GM19438 (cell line): ENCODE measurements around the gene NPB.

Source experiments
- ATAC-seq: cut with Tn5 transposase; IDR thresholded peaks from one replicate; pipeline ENCODE4 v1.9.1; 2021; ENCODE audit warnings: low read depth; ENCODE audit not compliant: unreplicated experiment

The NPB gene

DNA sequence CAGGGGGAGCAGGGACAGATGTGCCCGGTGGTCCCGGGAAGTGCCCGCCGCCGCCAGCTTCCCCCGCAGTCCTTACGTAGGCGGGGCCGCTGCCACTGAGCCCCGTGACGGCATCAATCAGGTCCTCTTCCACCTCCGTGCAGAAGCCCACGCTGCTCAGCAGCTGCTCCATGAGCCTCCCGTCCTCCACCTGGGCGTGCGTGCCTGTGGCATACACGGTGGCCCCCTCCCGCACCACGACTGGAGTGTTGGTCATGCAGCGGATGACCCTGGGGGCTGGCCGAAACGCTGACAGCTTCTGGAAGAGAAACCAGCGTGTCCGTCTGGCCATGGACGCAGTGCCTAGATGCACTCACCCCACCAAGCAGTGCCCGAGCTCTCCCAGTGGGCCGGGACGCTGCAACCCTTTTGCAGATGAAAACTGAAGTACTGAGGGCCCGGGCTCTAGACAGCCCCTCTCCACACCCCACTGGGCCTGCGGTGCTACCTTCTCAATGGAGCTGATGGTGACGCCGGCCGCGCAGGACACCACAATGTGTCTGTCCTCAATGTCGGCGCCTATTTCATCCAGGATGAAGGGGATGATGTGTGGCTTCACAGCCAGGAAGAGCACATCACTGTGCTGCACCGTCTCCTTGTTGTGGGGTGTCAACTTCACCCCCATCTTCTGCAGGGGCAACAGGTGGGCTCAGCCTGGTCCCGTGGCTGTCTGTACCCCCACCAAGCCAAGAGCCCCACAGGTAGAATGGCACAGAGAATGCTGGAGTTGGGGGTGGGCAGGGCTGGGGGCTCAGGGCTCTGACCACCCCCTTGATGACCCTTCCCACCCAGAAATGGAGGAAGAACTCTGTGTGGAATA, 33.0 kb downstream of the NPB start:
- no peak for ATAC-seq

DNA sequence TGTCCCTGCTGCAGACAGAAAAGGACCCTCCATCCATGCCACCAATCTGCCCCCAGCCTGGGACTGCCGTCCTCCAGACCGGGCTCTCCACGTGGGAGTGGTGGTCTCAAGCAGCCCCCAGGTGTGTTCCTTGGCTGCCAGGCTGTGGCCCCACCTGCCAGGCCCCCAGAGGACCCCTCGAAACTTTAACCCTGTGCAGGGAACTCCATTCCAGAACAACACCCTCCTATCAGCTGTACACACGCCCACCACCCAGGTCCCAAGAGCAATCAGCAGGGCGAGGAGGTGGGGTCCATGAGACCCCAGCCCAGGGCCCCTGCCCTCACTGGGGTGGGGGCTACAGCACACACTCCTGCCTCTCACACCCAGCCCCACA, 33.7 kb downstream of the NPB start:
- no peak for ATAC-seq

DNA sequence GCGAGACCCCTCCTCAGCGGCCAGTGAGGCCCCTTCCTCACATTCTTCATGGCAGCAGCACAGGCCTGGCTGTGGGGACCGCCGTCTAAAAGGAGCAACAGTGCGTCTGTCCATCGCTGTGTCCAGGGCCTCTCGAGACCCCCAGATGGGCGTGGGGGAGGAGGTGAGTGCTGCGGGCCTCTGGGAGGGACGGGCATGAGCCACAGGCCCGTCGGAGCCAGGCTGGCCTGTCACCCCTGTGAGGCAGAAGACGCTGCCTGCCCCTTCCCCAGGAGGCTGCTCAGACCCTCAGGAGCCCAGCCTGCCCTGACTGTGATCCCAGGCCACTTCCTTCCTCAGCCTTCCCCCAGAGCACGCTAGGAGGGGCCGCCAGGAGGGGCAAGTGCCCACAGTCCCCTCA, 37.2 kb downstream of the NPB start:
- no peak for ATAC-seq

DNA sequence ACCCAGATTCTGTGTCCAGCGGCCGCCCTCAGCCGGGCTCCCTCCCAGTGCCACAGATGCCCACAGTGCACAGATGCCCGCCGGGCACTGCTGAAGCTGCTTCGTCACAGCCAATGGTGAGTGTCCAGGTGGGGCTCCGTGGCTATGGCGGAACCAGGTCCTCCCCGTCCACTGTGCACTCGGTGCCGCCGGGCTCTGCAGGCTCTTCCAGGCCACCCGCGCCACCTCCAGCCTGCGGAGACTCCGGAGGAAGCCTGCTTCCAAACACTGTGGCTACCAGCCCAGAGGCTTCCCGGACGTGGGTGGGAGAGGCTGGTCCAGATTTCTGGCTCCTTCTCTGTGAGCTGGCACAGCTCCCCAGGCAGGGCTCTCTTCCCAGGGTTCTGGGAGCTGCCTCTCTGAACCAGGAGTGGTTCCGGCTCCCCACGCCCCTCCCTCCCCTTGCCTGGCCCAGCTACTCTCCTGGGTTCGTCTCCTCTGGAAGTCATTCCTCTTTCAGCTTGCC, 37.9 kb downstream of the NPB start:
- no peak for ATAC-seq

DNA sequence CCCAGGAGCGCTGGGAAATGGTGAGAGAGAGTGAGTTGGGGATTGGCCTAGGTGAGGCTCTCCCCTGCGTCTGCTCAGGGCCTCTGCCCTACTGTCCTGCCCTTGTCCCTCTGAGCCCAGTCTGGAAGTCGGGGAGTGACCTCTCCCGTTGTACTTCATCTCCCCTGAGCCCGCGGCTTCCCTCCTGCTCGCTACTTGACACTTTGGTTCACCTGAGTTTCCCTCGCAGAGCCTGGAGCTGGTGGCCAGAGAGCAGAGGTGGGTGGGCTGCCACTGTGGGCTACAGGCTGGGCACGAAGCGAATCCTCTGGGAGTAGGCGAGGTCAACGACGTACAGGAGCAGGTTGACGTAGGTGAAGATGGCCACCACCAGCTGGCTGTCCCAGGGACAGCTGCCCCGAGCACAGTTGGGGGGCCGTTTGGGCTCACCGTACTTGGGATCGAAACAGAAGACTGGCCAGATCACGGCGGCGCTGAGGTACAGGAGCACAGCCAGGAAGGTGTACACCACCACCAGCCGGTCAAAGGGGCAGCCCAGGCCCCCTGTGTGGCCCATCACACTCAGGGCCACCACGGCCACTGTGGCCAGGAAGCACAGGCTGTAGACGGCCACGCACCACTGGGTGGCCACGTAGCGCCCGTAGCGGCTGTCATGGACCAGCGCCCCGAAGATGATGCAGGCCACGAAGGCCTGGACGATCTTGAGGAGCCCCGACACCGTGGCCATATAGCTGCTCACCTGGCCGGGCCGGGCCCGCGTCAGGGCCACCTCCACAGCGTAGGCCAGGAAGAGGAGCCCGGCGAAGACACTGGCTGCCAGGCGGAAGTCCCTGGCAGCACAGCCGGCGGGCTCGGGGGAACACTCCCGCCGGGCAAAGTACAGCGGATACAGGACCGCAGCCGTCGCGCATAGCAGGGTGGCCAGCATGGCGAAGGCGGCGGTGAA, 38.8 kb downstream of the NPB start:
- ATAC-seq: no peak

DNA sequence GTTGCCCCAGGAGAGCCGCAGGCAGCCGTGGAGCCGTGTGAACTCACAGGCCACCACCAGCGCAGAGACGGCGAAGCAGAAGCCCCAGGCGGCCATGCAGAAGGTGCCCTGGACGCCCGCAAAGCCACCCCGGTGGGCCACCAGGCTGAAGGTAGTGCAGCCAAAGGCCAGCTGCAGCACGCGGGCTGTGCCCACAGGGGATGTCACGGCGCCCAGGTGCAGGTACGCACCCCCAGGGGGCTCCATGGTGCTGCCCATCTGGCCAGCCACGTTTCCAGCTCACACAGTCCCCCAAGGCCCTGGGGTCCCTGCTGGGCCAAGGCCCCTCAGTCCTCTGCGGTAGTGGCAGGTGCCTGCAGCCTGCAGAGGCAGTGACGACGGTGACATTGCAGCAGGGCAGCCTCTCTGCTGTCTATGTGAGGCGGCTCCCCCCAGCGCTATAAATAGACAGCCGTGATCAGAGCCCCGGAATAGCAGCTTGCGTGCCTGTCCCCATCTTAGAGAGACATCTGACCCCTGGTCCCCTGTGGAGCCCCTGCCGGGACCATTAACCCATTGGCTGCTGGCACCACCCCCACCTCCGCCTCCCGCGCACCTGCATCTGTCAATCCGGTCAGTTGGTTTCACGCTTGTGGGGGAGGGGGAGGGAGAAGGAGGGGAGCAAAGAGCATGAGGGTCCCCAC, 39.6 kb downstream of the NPB start:
- ATAC-seq: no peak

DNA sequence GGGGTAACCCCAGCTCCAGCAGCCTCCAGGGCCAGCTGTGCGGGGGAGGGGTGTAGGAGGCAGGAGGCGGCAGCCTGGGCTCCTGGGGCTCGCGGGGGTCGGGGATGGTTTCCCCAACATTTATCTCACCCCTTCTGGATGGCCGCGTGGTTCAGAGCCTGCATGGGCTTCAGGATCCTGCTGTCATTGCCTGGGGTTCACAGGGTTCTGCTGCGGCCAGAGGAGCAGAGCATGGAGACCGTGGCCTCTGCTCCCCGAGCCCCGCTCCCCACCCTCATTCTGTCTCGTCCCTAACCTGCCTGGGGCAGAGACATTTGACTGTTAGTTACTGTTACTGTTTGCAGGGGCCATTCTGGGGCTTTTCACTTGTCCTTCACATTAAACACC, 40.1 kb downstream of the NPB start:
- ATAC-seq: no peak

DNA sequence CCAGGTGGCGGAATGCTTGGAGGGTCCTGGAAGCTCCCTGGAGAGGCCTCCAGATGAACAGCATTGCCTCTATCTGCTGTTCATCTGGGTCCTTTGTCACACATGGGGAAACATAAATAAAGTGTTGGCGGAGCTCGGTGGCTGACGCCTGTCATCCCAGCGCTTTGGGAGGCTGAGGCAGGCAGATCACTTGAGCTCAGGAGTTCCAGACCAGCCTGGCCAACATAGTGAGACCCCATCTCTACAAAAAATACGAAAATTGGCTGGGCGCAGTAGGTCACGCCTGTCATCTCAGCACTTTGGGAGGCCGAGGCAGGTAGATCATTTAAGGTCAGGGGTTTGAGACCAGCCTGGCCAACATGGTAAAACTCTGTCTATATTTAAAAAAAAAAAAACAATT, 42.8 kb downstream of the NPB start:
- no peak for ATAC-seq

DNA sequence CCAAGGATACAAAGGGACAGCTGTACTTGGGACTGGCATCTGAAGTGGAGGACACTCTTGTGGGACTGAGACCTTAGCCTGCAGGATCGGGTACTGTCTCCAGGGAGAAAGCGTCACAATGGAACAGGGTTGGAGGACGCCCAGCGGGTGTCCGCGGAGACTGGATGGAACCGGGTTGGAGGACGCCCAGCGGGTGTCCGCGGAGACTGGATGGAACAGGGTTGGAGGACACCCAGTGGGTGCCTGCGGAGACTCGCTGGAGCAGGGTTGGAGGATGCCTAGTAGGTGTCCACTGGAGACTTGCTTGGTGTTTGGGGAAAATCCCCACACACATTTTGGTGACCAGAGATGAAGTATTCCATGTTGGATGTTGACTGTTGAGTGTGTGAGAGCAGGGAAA, 45.2 kb downstream of the NPB start, which contains the start of gene MYADML2:
Gene MYADML2, minus strand, starts transcription at position 45 of the 400 bp plus-strand sequence. CDS start 5,492 bp downstream, outside the sequence.
- no peak for ATAC-seq

DNA sequence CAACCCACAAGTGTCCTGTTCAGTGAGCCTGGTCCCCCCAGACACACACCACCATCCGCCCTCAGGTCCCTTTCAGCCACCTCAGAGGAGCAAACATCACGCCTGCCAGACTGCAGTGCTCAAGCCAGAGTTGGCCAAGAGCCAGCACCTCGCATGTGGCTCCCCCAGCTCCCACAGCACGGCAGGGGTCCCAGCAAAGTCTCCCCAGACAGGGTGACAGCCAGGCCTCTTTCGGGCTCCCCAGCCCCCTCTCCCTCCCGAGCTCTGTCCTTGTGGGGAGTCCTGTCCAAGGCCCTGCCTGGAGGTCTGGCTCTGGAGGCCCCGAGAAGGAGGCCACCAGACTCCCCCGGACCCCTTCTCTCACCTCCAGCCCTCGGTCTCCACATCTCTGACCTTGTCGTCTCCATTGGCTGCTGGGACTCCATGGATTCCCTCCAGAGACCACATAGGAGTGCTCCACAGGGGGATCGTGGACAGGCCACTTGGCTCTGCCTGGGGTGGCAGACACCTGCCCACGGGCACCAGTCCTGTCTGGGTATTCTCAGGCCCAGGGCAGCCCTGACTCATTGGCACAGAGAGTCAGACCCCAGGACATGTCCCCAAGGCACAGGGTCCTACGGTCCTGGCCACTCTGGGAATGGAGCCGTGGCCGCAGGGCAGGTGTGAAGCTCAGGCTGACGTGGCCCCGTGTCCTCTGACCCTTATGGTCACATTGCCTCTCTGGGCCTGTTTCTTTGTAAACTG, 46.8 kb downstream of the NPB start:
- ATAC-seq: no peak

DNA sequence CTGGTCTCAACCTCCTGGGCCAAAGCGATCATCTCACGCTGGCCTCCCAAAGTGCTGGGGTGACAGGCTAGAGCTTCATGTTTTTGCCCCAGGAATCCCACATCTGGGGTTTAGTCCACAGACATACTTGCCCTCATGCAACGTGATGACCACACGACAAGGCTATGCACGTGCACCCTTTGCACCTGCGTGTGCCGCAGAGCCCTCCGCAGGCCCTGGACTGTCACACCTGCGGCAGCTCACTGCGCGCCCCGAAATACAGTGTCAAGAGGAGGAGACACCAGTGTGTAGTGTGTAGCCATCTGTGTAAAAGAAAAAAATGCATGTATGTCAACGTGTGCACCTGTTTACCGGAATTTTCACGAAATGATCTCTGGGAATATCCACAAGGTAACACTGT, 48.5 kb downstream of the NPB start:
- no peak for ATAC-seq

DNA sequence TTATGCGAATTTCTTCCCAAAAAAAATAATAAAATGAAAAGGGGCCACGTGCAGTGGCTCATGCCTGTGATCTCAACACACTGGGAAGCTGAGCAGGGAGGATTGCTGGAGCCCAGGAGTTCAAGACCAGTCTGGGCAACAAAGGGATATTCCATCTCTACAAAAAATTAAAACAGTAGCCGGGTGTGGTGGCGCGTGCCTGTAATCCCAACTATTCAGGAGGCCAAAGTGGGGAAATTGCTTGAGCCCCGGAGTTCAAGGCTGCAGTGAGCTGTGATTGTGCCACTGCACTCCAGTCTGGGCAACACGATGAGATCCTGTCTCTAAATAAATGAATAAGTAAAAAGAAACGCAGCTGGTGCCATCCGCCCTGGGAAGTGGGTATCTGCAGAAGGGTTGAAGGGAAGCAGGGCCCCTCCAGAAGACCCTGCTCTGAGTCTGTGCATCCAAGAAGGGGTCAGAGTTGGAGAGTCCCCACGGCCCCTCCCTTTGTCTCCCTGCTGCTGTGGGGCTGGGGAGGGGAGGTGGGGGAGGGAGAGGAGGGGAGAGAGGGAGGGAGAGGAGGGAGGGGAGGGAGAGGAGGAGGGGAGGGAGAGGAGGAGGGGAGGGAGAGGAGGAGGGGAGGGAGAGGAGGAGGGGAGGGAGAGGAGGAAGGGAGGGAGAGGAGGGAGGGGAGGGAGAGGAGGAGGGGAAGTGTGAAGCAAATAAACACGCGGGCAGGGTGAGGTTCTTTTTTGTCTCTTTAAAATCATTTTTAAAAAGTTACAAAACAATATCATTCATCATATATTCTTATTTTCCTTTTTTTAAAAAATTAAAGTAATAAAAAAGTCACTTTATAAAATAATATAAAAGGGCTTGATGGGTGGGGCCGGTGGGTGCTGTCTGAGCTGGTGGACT, 50.0 kb downstream of the NPB start:
- ATAC-seq: no peak
